C4-2B (cell line): Measurements from ENCODE around the gene TTC38.

ENCODE experiments used
- CTCF ChIP-seq: fragments of 450-650 bp; conservative IDR thresholded peaks from 2 replicates; pipeline ENCODE4 v1.5.1; 2017; ENCODE audit warnings: mild to moderate bottlenecking
- ZFX ChIP-seq: fragments of 450-650 bp; IDR thresholded peaks from 2 replicates; pipeline ENCODE4 v1.6.1; 2017

GRCh38 chr22:46273432-46274148 is 5.8 kb downstream of the TTC38 start:
- no peak for TF ChIP-seq CTCF
- no peak for TF ChIP-seq ZFX
